ENCODE measurements around the gene SYT8. TPM values are rescaled to one million over a fixed set of nuclear protein-coding genes. Genes with fewer than 3 reads are reported as not detected.

The SYT8 gene
- polyA plus RNA-seq, 1 of the 3 experiments (the other 2 are of a cell fraction), result not detected

DNA sequence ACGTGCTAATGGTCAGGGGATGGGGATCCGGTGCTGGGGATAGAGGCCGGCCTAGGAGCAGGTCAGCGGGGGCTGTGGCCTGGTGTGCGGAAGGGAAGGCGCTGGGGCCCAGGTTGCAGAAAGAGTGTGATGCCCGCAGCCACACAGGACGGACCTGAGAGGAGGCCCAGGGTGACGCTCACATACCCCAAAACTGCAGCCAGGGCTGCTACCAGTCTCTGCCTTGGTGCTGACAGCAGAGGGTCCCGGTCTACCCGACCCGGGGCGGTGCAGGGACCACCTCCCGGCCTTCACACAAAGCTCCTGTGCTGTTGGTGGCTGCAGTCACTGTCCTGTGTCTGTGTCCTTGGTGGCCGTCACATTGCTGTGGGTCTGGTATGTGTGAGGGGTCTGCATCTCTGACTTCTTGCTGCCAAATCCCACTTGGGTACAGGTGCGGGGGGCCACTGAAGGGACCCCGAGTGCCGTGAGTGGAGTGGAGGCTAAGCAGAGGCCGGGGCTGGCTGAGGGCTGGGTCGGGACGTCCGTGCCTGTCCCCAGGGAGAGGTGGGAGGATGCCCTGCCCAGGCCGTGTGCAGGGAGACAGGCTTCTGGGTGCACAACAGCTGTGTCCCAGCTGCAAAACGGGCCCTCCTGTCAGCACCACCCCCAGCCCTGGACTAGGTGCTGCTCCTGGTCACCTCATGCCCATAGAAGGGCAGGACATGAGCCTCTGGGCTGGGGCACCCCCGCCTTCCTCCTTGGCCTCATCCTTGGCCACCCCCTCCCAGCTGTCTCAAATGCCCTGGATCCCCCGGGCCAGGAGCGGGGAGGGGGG is 19.6 kb downstream of the SYT8 start:
- Histone ChIP-seq H3K36me3 (replicated peaks in 1 of 2; ENCODE audit: control insufficient read depth in 1 of 2, insufficient read depth in 2 of 2, low read length in 1 of 2) (no peaks in the 10 kb centered on the region), H3K4me1 (ENCODE audit: control insufficient read depth in 1 of 2, insufficient read depth in 2 of 2, low read depth in 1 of 2, low read length in 1 of 2) (no peaks in the 10 kb centered on the region; a peak in 1 of 4 replicates), H4K20me1 (ENCODE audit: insufficient read depth) (no peaks in the 10 kb centered on the region), H2AFZ (ENCODE audit: low read depth) (no peak overlapping the region), H3K27me3 (ENCODE audit: insufficient read depth) (no peaks in the 10 kb centered on the region), H3F3A (replicated peaks; ENCODE audit: insufficient read depth) (no peaks in the 10 kb centered on the region), H3K9ac (no peak overlapping the region), H3K9me2 (no peaks in the 10 kb centered on the region), H3K27ac (ENCODE audit: low read depth in 2 of 2, low read length in 1 of 2) (no peak overlapping the region), H3K4me3 (ENCODE audit: low read depth in 2 of 2, low read length in 1 of 2) (no peak overlapping the region), H3K9me3 (no peaks in the 10 kb centered on the region), H3K4me2 (no peak overlapping the region), H3K79me2 (ENCODE audit: insufficient read depth) (no peaks in the 10 kb centered on the region)
- ChIA-PET CTCF (interaction anchor here (0.6 to 4.1 kb wide), 9 partner anchors 22 to 297 kb away, joined by 3 to 32 read pairs (median 6); no protein-coding TSS in a partner anchor), POLR2A (no interaction called here)
- TF ChIP-seq EP300 (IDR thresholded peaks at IDR 0.05; ENCODE audit: borderline replicate concordance in 1 of 2, low read depth in 1 of 2, low read length in 1 of 2) (no peak), JUND (IDR thresholded peaks at IDR 0.05) (no peak), TEAD4 (IDR thresholded peaks at IDR 0.05; ENCODE audit: borderline replicate concordance, insufficient read depth) (no peak), FOSL2 (IDR thresholded peaks at IDR 0.05; ENCODE audit: borderline replicate concordance, low read depth) (no peak)
- TF ChIP-seq, protein P1, sequence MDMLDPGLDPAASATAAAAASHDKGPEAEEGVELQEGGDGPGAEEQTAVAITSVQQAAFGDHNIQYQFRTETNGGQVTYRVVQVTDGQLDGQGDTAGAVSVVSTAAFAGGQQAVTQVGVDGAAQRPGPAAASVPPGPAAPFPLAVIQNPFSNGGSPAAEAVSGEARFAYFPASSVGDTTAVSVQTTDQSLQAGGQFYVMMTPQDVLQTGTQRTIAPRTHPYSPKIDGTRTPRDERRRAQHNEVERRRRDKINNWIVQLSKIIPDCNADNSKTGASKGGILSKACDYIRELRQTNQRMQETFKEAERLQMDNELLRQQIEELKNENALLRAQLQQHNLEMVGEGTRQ (IDR thresholded peaks at IDR 0.05; ENCODE audit: borderline replicate concordance, low read depth, low read length), result no peak
- 70% methylated on average over 18 of the region's 27 CpGs for WGBS (ENCODE audit: low lambda C conversion rate)
- DNase-seq, result no peak

DNA sequence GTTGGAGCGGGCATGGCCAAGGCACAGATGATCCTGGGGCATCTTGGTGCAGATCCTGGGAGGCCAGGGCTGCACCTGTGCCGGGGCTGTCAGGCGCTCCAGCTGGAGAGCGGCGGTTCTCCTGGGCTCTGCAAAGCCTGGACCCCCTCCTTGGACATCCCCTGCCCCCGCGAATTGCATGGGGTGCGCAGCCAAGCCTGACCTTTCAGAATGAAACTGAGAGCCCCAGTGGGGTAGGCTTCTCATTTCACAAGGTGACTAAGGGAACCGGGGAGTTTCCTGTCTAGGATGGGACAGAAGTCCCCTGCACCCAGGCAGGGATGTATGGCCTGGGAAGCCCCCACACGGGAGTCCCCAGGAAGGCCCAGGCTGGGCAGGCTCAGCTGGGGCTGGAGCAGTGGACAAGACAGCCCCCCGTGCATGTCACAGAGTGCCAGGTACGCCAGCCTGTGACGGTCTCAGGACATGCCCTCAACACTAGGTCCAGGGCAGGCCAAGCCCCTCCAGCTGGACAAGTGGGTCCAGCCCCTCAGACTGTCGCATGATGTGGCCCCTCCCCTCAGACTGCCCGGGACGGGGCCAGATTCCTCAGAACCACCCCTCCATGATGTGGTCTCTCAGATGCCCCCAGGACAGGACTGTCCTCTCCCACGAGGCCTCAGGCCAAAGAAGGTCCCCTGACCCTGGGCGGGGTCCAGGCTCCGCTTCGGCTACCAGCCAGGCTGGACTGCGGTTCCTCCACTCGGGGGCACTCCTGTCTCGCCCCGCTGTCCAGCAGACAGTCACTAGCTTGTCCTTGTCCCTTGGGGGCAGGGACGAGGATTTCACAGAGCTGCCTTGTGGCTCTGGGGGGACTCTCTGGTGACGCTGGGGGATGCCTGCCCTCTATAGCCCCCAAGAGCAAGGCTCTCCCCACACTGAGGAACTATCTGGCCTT is 20.4 kb downstream of the SYT8 start:
- H3K9me3 ChIP-seq, result no peaks in the 10 kb centered on the region
- H3K4me3 ChIP-seq (ENCODE audit: low read depth in 2 of 2, low read length in 1 of 2), result no peak overlapping the region
- no peak overlapping the region for H2AFZ ChIP-seq (ENCODE audit: low read depth)
- H3K9me2 ChIP-seq, result no peaks in the 10 kb centered on the region
- 57% methylated on average over 8 of the region's 26 CpGs for WGBS (ENCODE audit: low lambda C conversion rate)
- no peak overlapping the region for H3K9ac ChIP-seq
- no peak overlapping the region for H3K4me2 ChIP-seq
- no peak for DNase-seq
- no peak overlapping the region for H3K27ac ChIP-seq (ENCODE audit: low read depth in 2 of 2, low read length in 1 of 2)
- H3K4me1 ChIP-seq (ENCODE audit: control insufficient read depth in 1 of 2, insufficient read depth in 2 of 2, low read depth in 1 of 2, low read length in 1 of 2), result no peaks in the 10 kb centered on the region; a peak in 1 of 4 replicates
- no peaks in the 10 kb centered on the region for H3K79me2 ChIP-seq (ENCODE audit: insufficient read depth)
- H3K27me3 ChIP-seq (ENCODE audit: insufficient read depth), result no peaks in the 10 kb centered on the region
- ChIA-PET CTCF (interaction anchor here (0.8 to 4.1 kb wide), 12 partner anchors 8 to 301 kb away, joined by 3 to 32 read pairs (median 6); no protein-coding TSS in a partner anchor), POLR2A (no interaction called here)
- no peaks in the 10 kb centered on the region for H3K36me3 ChIP-seq (replicated peaks in 1 of 2; ENCODE audit: control insufficient read depth in 1 of 2, insufficient read depth in 2 of 2, low read length in 1 of 2)
- no peaks in the 10 kb centered on the region for H4K20me1 ChIP-seq (ENCODE audit: insufficient read depth)
- H3F3A ChIP-seq (replicated peaks; ENCODE audit: insufficient read depth), result no peaks in the 10 kb centered on the region
- no peak for TF ChIP-seq MXI1 (IDR thresholded peaks at IDR 0.05; ENCODE audit: low read depth, low read length)
- TF ChIP-seq JUND (IDR thresholded peaks at IDR 0.05), result no peak
- TF ChIP-seq YY1 (IDR thresholded peaks at IDR 0.05; ENCODE audit: low read depth), result no peak
- TF ChIP-seq SIN3A (IDR thresholded peaks at IDR 0.05; ENCODE audit: borderline replicate concordance, low read depth, low read length), result no peak
- TF ChIP-seq POLR2AphosphoS5 (IDR thresholded peaks at IDR 0.05; ENCODE audit: low read depth, low read length), result no peak
- no peak for TF ChIP-seq EZH2phosphoT487 (IDR thresholded peaks at IDR 0.05; ENCODE audit: borderline replicate concordance, low read depth)
- TF ChIP-seq FOXM1 (IDR thresholded peaks at IDR 0.05; ENCODE audit: low read depth), result no peak
- no peak for TF ChIP-seq TCF12 (IDR thresholded peaks at IDR 0.05)
- no peak for TF ChIP-seq FOXJ3 (CRISPR knock-in tag; IDR thresholded peaks at IDR 0.05)
- TF ChIP-seq, protein P2, sequence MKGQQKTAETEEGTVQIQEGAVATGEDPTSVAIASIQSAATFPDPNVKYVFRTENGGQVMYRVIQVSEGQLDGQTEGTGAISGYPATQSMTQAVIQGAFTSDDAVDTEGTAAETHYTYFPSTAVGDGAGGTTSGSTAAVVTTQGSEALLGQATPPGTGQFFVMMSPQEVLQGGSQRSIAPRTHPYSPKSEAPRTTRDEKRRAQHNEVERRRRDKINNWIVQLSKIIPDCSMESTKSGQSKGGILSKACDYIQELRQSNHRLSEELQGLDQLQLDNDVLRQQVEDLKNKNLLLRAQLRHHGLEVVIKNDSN (IDR thresholded peaks at IDR 0.05; ENCODE audit: borderline replicate concordance, low read depth), result no peak
- TF ChIP-seq, protein P1 (IDR thresholded peaks at IDR 0.05; ENCODE audit: borderline replicate concordance, low read depth, low read length), result no peak
- TF ChIP-seq RCOR1 (IDR thresholded peaks at IDR 0.05; ENCODE audit: low read length), result no peak
- TF ChIP-seq, protein P3, sequence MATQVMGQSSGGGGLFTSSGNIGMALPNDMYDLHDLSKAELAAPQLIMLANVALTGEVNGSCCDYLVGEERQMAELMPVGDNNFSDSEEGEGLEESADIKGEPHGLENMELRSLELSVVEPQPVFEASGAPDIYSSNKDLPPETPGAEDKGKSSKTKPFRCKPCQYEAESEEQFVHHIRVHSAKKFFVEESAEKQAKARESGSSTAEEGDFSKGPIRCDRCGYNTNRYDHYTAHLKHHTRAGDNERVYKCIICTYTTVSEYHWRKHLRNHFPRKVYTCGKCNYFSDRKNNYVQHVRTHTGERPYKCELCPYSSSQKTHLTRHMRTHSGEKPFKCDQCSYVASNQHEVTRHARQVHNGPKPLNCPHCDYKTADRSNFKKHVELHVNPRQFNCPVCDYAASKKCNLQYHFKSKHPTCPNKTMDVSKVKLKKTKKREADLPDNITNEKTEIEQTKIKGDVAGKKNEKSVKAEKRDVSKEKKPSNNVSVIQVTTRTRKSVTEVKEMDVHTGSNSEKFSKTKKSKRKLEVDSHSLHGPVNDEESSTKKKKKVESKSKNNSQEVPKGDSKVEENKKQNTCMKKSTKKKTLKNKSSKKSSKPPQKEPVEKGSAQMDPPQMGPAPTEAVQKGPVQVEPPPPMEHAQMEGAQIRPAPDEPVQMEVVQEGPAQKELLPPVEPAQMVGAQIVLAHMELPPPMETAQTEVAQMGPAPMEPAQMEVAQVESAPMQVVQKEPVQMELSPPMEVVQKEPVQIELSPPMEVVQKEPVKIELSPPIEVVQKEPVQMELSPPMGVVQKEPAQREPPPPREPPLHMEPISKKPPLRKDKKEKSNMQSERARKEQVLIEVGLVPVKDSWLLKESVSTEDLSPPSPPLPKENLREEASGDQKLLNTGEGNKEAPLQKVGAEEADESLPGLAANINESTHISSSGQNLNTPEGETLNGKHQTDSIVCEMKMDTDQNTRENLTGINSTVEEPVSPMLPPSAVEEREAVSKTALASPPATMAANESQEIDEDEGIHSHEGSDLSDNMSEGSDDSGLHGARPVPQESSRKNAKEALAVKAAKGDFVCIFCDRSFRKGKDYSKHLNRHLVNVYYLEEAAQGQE (IDR thresholded peaks at IDR 0.05; ENCODE audit: low read depth, low read length), result no peak
- TF ChIP-seq RAD21 (IDR thresholded peaks at IDR 0.05; ENCODE audit: low read length), result no peak
- TF ChIP-seq RFX5 (IDR thresholded peaks at IDR 0.05; ENCODE audit: low read length), result no peak
- no peak for TF ChIP-seq TEAD4 (IDR thresholded peaks at IDR 0.05; ENCODE audit: borderline replicate concordance, insufficient read depth)
